22Rv1 (cell line): Measurements from ENCODE around the gene LTBP3.

Experiments
- CTCF ChIP-seq: fragments of 450-650 bp; IDR thresholded peaks from 2 replicates; pipeline ENCODE4 v1.5.1; 2017; ENCODE audit warnings: mild to moderate bottlenecking
- ZFX ChIP-seq: fragments of 450-650 bp; IDR thresholded peaks from 2 replicates; pipeline ENCODE4 v1.6.1; 2017; ENCODE audit warnings: antibody characterized with exemption, borderline replicate concordance

- TF ChIP-seq CTCF (no peak), ZFX (no peak)
These were observed 25.9 kb upstream of the LTBP3 start for GRCh38 chr11:65584106-65584505.
